ENCODE measurements around the gene STPG3. TPM values are rescaled to one million over a fixed set of nuclear protein-coding genes. Genes with fewer than 3 reads are reported as not detected.

Gene STPG3
- polyA plus RNA-seq, 1 of the 3 experiments (the other 2 are of a cell fraction), result not detected

- H3K4me3 ChIP-seq (ENCODE audit: low read depth in 2 of 2, low read length in 1 of 2), result peak overlapping the region; percentile 37 to 52; a peak in 3 of 4 replicates
- peak overlapping the region in 1 of 2 experiments; percentile 28; a peak in 1 of 4 replicates for H3K27ac ChIP-seq (ENCODE audit: low read depth in 2 of 2, low read length in 1 of 2)
- ChIA-PET CTCF (interaction anchor here (0.6 to 3.1 kb wide), 14 partner anchors 7 to 326 kb away, joined by 3 to 14 read pairs (median 4); partner anchors contain the start of genes EXD3, NRARP and TOR4A), POLR2A (no interaction called here)
- H3K9me3 ChIP-seq, result no peaks in the 10 kb centered on the region
- no peaks in the 10 kb centered on the region for H3K27me3 ChIP-seq (ENCODE audit: insufficient read depth)
- 0% methylated on average over 2 of the region's 76 CpGs for WGBS (ENCODE audit: low lambda C conversion rate)
- H2AFZ ChIP-seq (ENCODE audit: low read depth), result no peak overlapping the region
- H4K20me1 ChIP-seq (ENCODE audit: insufficient read depth), result no peaks in the 10 kb centered on the region
- H3F3A ChIP-seq (replicated peaks; ENCODE audit: insufficient read depth), result peaks cover 3% of the 10 kb centered on the region
- DNase-seq, result peak; percentile 97
- no peaks in the 10 kb centered on the region for H3K36me3 ChIP-seq (replicated peaks in 1 of 2; ENCODE audit: control insufficient read depth in 1 of 2, insufficient read depth in 2 of 2, low read length in 1 of 2)
- TF ChIP-seq GATA2 (CRISPR knock-in tag; IDR thresholded peaks at IDR 0.05), result no peak
- TF ChIP-seq RXRA (IDR thresholded peaks at IDR 0.05; ENCODE audit: borderline replicate concordance, low read depth), result no peak
- TF ChIP-seq GABPA (IDR thresholded peaks at IDR 0.05; ENCODE audit: low read depth), result no peak
- TF ChIP-seq RCOR1 (IDR thresholded peaks at IDR 0.05; ENCODE audit: low read length), result no peak
- no peak for TF ChIP-seq POLR2AphosphoS5 (IDR thresholded peaks at IDR 0.05; ENCODE audit: low read depth, low read length)
- TF ChIP-seq SMC3 (IDR thresholded peaks at IDR 0.05; ENCODE audit: low read depth, low read length), result peak; percentile 61
- TF ChIP-seq RAD21 (IDR thresholded peaks at IDR 0.05; ENCODE audit: low read length), result peak; percentile 37
- no peak for TF ChIP-seq MXI1 (IDR thresholded peaks at IDR 0.05; ENCODE audit: low read depth, low read length)
- peak; percentile 26; the same call in 1 of the 2 replicates for TF ChIP-seq CTCF (IDR thresholded peaks at IDR 0.05)
- no peak for TF ChIP-seq YY1 (IDR thresholded peaks at IDR 0.05; ENCODE audit: low read depth)
- no peaks in the 10 kb centered on the region for H3K9me2 ChIP-seq
- no peak overlapping the region for H3K9ac ChIP-seq
- H3K4me2 ChIP-seq, result peak overlapping the region; percentile 71
- peaks cover 0 to 23% of the 10 kb centered on the region in 2 experiments; a peak in 2 of 4 replicates for H3K4me1 ChIP-seq (ENCODE audit: control insufficient read depth in 1 of 2, insufficient read depth in 2 of 2, low read depth in 1 of 2, low read length in 1 of 2)
- no peaks in the 10 kb centered on the region for H3K79me2 ChIP-seq (ENCODE audit: insufficient read depth)
These were observed 44.2 kb downstream of the STPG3 start for GRCh38 chr9:137295238-137295811.

- H3K27ac ChIP-seq (ENCODE audit: low read depth in 2 of 2, low read length in 1 of 2), result peak overlapping the region in 1 of 2 experiments; percentile 70; a peak in 2 of 4 replicates
These were observed 45.0 kb downstream of the STPG3 start for GRCh38 chr9:137295849-137296669.

More at GRCh38 chr9:137295849-137296669, 45.0 kb downstream of the STPG3 start:
- Histone ChIP-seq H3K9ac (no peak overlapping the region), H3K4me1 (ENCODE audit: control insufficient read depth in 1 of 2, insufficient read depth in 2 of 2, low read depth in 1 of 2, low read length in 1 of 2) (peaks cover 0 to 23% of the 10 kb centered on the region in 2 experiments; a peak in 2 of 4 replicates), H3K36me3 (replicated peaks in 1 of 2; ENCODE audit: control insufficient read depth in 1 of 2, insufficient read depth in 2 of 2, low read length in 1 of 2) (no peaks in the 10 kb centered on the region), H3K9me3 (no peaks in the 10 kb centered on the region), H4K20me1 (ENCODE audit: insufficient read depth) (no peaks in the 10 kb centered on the region), H3K27me3 (ENCODE audit: insufficient read depth) (no peaks in the 10 kb centered on the region), H3K79me2 (ENCODE audit: insufficient read depth) (no peaks in the 10 kb centered on the region), H3K4me3 (ENCODE audit: low read depth in 2 of 2, low read length in 1 of 2) (peak overlapping the region; percentile 37 to 52; a peak in 2 of 4 replicates), H3K9me2 (no peaks in the 10 kb centered on the region), H3K4me2 (no peak overlapping the region), H3F3A (replicated peaks; ENCODE audit: insufficient read depth) (peaks cover 4% of the 10 kb centered on the region), H2AFZ (ENCODE audit: low read depth) (no peak overlapping the region)
- 64% methylated on average over 39 of the region's 78 CpGs for WGBS (ENCODE audit: low lambda C conversion rate)
- peak; percentile 76 for DNase-seq
- no peak for TF ChIP-seq IRF3 (IDR thresholded peaks at IDR 0.05; ENCODE audit: low read depth, low read length)
- TF ChIP-seq FOSL2 (IDR thresholded peaks at IDR 0.05; ENCODE audit: borderline replicate concordance, low read depth), result no peak
- TF ChIP-seq SIN3A (IDR thresholded peaks at IDR 0.05; ENCODE audit: borderline replicate concordance, low read depth, low read length), result no peak
- no peak for TF ChIP-seq TCF12 (IDR thresholded peaks at IDR 0.05)
- no peak for TF ChIP-seq USF2 (IDR thresholded peaks at IDR 0.05; ENCODE audit: borderline replicate concordance, low read depth, low read length)
- TF ChIP-seq GABPA (IDR thresholded peaks at IDR 0.05; ENCODE audit: low read depth), result no peak
- no peak for TF ChIP-seq TEAD4 (IDR thresholded peaks at IDR 0.05; ENCODE audit: borderline replicate concordance, insufficient read depth)
- no peak for TF ChIP-seq RAD21 (IDR thresholded peaks at IDR 0.05; ENCODE audit: low read length)
- no peak for TF ChIP-seq EZH2phosphoT487 (IDR thresholded peaks at IDR 0.05; ENCODE audit: borderline replicate concordance, low read depth)
- TF ChIP-seq ELF1 (IDR thresholded peaks at IDR 0.05), result no peak
- TF ChIP-seq YY1 (IDR thresholded peaks at IDR 0.05; ENCODE audit: low read depth), result no peak
- no peak for TF ChIP-seq MEF2A (IDR thresholded peaks at IDR 0.05; ENCODE audit: borderline replicate concordance, low read depth)
- TF ChIP-seq CTCF (IDR thresholded peaks at IDR 0.05), result no peak
- TF ChIP-seq MXI1 (IDR thresholded peaks at IDR 0.05; ENCODE audit: low read depth, low read length), result no peak
- CTCF ChIA-PET, result interaction anchor here (1.1 to 2.2 kb wide), 8 partner anchors 9 to 325 kb away, joined by 3 to 14 read pairs (median 5); partner anchors contain the start of genes EXD3 and TOR4A
- POLR2A ChIA-PET, result interaction anchor here (1.2 kb wide), 1 partner anchor 55 kb away, joined by 4 read pairs; the partner anchor contains the start of gene TUBB4B

Measured in SK-N-SH (cell line).